HT-29 (cell line): Measurements from ENCODE around the gene TRAF7. TPM values are rescaled to one million over a fixed set of nuclear protein-coding genes. Genes with fewer than 3 reads are reported as not detected.
"Not testable (repeated sequence)": the region's sequence is repeated elsewhere in the genome, so short reads cannot be mapped to it uniquely, and the experiment has no call there.

Experiments used
- DNase-seq: peaks from one replicate; pipeline ENCODE4 v3.0.0-alpha.2; 2015; ENCODE audit warnings: low spot score
- total RNA-seq: library from RNA; depleted of rRNA; stranded (reverse); fragments of >200 nt; shearing (Covaris generic); gene quantifications from 2 replicates; pipeline ENCODE4 v1.2.3, GENCODE V29; 2014; rRNA removed

The TRAF7 gene
- 166 and 170 TPM in 2 replicates for total RNA-seq

DNA sequence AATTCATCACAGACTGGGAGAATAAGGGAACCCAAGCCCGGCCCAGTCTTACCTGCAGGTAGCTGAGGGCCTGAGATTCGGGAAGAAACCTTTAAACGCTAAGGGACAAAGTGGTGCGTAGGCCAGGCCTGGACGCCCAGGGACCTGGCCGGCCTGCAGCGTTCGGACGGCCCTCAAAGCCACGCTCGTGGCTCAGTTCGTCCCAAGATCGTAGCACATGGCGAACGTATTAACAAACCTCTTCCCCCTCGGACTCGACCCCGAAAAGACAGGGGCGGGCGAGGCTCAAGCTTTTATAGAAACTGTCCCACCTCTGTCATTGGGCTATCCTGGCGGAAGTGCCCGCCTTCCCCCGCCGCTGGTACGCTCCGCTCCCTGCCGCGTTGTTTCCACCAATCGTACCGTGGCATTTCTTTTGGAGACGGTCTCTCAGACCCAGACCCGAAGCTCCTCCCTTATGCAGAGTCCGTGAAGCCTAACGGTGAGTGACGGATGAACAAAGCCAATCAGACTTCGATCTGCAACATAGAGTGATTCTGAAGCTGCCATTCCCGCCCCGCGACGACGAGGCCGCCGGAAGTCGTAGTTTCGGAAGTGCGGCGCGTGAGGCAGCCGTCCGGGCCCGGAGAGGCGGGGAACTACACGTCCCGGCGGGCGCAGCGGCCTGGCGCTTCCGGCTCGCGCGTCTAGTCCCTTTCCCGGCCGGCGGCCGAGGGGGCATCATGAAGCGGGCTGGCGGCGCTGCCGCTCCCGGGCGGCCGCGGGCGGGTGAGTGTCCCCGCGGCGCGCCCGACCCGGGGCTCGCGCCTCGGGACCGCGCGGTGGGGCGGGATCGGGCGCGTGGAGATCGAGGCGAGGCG lies at the start of gene TRAF7:
TRAF7 (plus strand) TSS at position 692 of the 860 bp plus-strand sequence. CDS start 8,139 bp downstream, outside the sequence.
- peak; percentile 99 for DNase-seq

DNA sequence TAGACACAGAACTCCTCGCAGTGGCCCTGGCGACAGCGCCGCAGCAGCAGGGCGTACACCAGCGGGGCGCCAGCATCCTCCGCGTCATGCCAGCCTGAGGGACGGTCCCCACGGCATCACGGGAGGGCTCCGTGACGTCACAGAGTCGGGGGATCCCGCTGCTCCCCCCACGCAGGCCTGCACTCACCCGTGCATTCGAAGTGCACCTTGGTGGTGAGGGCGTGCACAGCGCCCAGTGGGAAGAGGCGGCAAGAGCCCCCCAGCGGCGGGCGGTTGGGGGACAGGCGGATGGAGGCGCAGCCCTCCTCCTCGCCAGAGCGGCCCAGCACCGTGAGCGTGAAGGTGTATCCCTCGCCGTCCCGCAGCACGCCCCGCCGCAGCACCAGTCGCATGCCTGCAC lies 49.4 kb upstream of the TRAF7 start:
- DNase-seq, result not testable (repeated sequence)

DNA sequence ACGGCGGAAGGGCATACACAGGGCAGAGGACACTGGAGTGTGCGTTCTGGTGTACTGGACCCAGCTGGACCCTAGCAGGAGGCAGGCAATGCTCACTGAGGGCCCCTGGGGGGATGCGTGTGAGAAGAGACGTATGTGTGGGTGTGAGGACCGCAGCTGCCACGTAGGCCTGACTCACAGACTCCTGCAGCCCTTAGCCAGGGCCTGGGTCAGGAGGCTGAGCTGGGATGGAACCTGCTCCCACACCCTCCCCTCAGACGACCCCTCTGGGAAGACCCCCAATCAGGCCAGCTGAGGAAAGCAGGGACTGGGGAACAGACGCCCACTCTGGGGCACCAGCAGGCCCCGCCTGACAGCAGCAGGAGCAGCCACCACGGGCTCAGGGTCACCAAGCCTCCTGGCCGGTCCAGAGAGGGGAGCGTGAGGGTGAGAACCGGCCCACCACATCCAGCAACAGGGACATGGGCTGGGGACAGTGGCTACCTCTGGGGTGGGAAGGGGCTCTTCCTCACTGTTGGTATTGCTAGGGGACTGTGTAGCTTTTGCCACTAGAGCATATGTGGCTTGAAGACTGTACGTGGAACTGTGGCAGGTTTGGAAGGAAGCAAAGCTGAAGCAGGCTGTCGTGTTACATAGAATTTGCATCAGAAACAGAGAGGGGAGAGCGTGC lies 48.3 kb upstream of the TRAF7 start:
- not testable (repeated sequence) for DNase-seq

DNA sequence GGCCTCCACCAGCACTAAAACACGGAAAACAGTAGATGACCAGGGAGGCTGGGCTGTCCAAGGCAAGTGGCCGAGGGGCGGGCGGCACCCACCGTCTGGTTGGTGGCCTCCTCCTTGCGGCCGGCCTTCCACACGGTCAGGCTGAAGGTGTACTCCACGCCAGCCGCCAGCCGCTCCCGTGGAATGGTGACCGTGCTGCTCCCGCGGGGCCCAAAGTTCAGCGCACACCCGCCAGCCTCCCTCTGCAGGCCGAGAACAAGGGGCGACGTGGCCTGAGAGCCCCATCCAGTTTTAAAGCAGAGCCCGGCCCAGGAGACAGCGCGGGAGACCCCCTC lies 47.8 kb upstream of the TRAF7 start:
- DNase-seq, result not testable (repeated sequence)

DNA sequence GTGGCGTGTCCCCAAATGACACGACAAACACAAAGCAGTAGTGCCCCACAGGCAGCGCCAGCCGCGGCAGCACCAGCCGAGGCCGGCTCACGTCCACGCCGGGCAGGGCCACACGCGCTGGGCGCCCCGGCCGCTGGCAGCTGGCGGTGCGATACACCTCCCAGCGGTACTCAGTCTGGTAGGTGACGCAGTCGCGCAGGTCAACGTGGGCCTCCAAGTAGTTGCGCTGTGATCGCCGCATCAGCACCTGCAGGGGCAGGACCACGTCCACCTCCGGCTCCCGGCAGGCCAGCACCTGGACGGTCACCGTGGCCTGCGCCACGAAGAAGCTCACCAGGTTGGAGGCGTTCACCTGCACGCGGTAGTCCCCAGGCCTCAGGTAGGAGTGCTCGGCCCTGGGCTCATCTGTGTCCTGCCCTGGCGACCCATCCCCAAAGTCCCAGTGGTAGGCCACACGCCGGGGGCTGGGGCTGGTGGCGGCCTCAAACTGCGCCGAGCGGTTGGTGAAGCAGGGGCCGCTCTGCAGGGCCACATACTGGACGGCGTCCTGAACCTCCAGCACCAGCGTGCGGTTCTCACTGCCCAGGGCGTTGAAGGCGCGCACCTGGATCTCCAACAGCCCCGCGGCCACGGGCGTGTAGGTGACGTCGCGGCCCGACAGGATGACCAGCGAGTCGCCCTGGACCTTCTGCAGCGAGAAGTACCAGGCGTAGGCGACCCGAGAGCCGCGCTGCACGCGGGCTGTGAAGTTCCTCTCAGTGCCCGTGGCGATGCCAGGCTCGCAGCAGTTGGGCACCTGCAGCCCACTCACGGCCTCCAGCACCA lies 46.9 kb upstream of the TRAF7 start:
- not testable (repeated sequence) for DNase-seq

DNA sequence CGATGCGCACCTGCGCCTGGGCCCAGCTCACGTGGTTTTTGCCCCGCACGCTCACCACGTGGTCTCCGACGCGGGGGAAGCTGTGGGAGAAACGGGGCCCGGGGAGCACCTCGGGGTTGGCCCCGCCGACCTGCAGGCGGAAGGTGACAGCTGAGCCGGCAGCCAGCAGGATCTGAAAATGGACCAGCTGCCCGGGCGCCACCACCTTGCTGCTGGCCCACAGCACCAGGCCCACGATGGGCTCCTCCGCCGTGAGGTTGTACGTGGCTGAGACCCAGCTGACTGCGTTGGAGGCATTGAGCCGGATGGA lies 46.4 kb upstream of the TRAF7 start:
- DNase-seq, result not testable (repeated sequence)

DNA sequence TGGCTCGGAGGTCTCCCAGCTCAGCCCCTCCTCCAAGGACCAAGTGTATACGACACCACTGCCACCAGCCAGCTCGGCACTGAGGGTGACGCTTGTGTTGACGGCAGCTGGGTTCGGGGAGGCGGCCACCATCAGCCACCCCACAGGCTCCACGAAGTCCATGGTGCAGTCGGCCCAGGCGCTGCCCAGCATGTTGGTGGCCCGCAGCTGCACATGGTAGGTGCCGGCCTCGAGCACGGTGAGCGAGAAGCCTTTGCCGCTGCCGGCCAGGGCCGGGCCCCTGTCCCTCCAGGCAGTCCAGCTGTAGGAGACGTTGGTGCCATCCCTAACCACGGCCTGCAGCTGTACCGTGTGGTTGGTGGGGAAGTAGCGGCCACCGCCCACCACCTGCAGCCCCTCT lies 45.7 kb upstream of the TRAF7 start:
- not testable (repeated sequence) for DNase-seq

GRCh38 chr16:2110332-2111008 lies 45.1 kb upstream of the TRAF7 start:
- DNase-seq, result not testable (repeated sequence)

DNA sequence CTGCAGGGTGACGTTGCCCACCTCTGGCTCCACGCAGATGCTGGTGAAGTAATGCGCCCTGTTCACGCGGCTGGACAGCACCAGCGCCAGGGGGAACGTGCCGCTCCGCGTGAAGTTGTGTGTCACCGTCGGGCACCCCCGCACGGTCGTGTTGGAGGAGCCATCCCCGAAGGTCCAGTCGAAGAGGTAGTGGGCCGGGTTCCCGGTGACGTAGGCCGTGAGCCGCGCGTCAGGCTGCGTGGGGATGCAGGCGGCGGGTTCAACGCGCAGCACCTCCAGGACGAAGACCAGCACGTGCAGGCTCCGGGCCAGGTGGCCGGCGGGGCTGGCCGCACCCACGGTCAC lies 44.6 kb upstream of the TRAF7 start:
- not testable (repeated sequence) for DNase-seq

GRCh38 chr16:2111412-2112335 lies 43.9 kb upstream of the TRAF7 start:
- not testable (repeated sequence) for DNase-seq

DNA sequence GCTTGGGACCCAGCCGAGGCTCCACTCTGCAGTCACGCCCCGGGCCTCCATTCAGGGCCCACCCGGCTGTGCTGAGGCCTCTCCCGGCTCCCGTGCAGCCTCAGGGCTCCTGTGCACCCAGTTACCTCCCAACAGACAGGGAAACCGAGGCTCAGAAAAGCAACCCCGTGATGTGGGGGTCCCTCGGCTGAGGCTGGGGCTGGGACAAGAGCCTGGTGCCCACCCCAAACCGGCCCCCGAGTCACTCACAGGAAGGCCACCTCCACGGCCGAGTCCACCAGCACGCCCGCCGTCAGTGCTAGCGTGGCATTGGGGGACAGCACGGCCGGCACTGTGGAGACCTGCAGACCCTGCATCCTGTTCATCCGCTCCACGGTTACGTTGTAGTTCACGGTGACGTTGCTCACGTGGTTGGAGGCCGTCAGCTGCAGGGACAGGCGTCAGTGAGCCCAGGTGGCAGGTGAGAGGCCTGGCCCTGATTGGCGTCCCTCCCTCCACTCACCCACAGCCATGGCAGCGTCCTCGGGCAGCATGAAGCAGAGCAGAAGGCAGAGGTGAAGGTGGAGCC lies 43.0 kb upstream of the TRAF7 start:
- not testable (repeated sequence) for DNase-seq

- not testable (repeated sequence) for DNase-seq
Measured at GRCh38 chr16:2114225-2114624, 41.4 kb upstream of the TRAF7 start.

GRCh38 chr16:2114885-2115590 lies 40.5 kb upstream of the TRAF7 start:
- DNase-seq, result not testable (repeated sequence)

GRCh38 chr16:2115591-2115973 lies 40.0 kb upstream of the TRAF7 start:
- no peak for DNase-seq

GRCh38 chr16:2116428-2116827 lies 39.2 kb upstream of the TRAF7 start:
- not testable (repeated sequence) for DNase-seq

GRCh38 chr16:2117341-2117740 lies 38.2 kb upstream of the TRAF7 start:
- not testable (repeated sequence) for DNase-seq

DNA sequence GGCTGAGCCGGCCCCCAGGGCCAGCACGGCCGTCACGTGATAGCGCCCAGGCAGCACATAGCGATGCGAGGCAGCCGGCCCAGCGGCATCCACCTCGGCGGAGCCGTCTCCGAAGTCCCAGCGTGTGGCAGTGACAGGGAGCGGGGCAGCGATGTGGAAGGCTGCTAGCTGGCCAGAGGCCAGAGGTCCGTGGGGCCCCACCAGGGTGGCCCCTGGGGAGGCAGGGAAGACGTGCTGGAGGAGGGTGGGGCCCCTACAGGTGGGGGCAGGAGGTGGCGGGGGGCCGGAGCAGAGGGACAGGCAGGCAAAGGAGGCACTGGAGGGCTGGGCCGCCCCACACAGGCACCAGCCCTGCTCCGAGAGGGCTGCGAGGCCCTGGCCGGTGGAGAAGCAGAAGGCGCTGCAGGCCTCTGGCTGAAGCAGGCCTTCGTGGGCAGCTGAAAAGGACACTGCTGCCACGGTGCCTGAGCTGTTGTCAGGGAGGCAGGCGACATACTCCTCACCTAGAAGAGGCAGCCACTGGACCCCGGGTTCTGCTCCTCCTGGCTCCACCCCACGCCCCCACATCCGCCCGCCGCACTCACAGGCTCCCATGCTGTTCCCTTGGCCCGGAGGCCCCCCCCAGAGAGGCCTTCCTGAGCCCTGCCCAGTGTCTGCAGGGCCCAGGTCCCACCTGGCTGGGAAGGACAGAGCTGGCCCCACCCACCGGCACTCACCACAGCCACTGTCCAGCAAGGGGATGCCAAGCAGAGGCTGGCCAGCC lies 37.4 kb upstream of the TRAF7 start:
- not testable (repeated sequence) for DNase-seq

DNA sequence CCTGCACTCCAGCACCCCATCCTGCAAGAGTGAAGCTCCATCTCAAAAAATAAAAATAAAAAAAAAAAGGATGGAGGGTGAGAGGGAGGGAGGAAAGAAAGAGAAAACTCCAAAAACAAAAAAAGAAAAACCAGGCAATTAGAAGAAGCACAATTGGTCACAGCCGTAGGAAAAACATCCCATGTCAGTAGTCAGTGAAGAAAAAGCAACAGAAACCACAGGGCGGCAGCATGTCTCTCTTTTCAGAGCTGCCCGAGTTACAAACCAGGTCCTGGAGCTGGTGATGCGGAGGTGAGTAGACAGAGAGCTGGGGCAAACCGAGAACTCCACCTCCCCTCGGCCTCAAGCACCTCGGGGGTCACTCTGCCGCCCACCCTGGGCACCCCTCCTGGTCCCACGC lies 34.3 kb upstream of the TRAF7 start:
- DNase-seq, result peak; percentile 59

DNA sequence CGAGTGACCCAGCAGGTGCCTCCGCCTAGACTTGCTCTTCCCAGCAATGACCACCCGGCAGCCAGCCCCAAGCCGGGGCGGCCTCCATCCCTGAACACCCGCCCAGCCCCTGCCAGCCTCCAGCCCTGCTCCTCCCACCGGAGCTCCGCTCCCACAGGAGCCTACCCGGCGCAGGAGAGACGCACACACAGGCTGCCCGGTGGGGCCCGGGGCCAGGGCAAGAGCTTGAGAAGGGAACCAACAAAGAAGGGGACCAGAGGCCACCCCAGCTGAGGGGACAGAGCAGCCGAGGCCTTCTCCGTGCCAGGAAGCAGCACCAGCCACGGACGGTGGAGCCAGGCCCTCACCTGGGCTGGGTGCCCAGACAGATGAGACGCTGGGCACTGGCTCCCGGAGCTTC lies 33.7 kb upstream of the TRAF7 start:
- DNase-seq, result no peak
